ENCODE results near the gene KPTN.
"Not testable (repeated sequence)": the region's sequence is repeated elsewhere in the genome, so short reads cannot be mapped to it uniquely, and the experiment has no call there.

The KPTN gene

DNA sequence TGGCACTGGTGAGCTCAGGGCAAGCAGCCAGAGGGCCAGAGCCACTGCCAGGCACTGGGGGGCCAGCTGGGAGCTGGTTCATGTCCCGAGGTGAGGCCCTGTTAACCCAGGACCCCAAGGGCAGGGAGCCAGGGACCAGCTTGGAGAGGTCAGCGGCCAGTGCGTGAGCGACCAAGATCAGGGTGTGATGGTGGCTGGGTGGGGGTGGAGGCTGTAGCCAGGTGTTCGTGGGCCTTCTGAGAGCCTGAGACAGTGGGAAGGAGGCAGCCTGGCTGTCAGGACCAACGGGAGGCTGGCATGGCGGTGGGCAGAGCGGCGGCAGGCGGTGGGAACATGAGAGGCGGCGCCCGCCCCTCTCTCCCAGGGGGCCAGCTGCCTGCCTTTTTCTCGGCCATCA, 8.1 kb upstream of the KPTN start:
- no peak for DNase-seq (ENCODE audit: low spot score in 2 of 2)
- Histone ChIP-seq H3K4me3 (no peak overlapping the region), H3K36me3 (replicated peaks) (peaks cover 18% of the 10 kb centered on the region), H3K27me3 (ENCODE audit: low read depth) (no peaks in the 10 kb centered on the region), H3K4me1 (no peaks in the 10 kb centered on the region), H3K9me3 (no peaks in the 10 kb centered on the region)
- in situ Hi-C loops (cut with MboI; ENCODE audit: low sequenced_read_pairs): no loop called here

DNA sequence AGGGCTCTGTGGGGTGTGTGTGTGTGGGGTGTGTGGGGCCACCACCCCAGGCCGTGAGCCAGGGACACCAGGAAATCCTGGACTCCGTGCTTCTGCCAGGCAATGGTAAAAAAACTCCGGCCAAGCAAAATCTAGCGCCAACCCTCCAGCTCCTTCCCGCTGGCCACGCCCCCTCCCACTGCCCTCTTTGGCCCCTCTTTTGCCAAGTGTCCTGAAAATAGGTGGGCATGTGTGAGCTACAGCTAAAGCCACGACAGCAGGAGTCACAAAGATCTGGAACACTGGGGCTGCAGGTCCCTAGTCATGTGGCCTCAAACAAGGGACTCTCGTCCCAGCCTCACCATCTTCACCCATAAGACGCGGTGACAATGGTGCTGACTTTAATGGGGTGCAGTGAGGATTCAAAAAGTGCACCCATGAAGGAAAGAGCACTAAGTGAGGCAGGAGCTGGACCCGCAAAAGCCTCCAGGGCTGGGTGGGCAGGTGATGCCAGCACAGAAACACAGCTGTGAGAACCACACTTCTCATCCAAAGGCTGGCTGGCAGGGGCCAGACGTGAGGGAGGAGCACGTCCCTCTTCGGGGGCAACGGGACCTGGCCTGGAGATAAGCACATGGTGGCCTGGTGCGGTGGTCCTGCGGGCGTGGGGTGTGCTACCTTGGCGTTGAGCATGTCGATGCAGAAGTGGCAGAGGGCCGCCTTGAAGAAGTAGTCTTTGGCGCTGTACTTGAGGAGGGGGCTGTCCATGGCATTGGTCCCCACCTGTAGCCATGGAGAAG, 7.5 kb upstream of the KPTN start:
- in situ Hi-C loops (cut with MboI; ENCODE audit: low sequenced_read_pairs): no loop called here
- Histone ChIP-seq H3K36me3 (replicated peaks) (peaks cover 18% of the 10 kb centered on the region), H3K9me3 (no peaks in the 10 kb centered on the region), H3K27me3 (ENCODE audit: low read depth) (no peaks in the 10 kb centered on the region), H3K4me1 (no peaks in the 10 kb centered on the region), H3K4me3 (no peak overlapping the region)
- DNase-seq (ENCODE audit: low spot score in 2 of 2): no peak

DNA sequence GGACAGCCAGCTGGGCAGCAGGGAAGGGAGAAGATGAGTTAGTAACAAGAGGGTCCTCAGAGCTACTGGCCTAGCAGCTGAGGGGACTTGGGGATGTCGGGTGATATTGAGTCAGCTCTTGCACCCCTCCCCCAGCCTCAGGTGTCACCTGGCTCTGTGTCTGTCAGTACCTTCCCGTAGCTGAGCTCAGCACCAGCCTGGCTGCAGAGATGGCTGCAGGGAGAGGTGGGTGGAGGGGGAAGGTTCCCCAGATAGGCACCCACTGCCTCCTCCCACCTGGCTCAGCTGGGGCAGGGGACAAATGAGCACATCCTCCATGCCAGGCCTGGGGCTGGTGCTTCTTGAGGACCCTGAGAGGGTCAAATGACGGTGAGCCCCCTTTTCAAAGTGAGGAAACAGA, 6.8 kb upstream of the KPTN start:
- DNase-seq (ENCODE audit: low spot score in 2 of 2): no peak
- Histone ChIP-seq H3K9me3 (no peaks in the 10 kb centered on the region), H3K4me1 (no peaks in the 10 kb centered on the region), H3K27me3 (ENCODE audit: low read depth) (no peaks in the 10 kb centered on the region), H3K4me3 (no peak overlapping the region), H3K36me3 (replicated peaks) (peaks cover 18% of the 10 kb centered on the region)
- in situ Hi-C loops (cut with MboI; ENCODE audit: low sequenced_read_pairs): no loop called here

DNA sequence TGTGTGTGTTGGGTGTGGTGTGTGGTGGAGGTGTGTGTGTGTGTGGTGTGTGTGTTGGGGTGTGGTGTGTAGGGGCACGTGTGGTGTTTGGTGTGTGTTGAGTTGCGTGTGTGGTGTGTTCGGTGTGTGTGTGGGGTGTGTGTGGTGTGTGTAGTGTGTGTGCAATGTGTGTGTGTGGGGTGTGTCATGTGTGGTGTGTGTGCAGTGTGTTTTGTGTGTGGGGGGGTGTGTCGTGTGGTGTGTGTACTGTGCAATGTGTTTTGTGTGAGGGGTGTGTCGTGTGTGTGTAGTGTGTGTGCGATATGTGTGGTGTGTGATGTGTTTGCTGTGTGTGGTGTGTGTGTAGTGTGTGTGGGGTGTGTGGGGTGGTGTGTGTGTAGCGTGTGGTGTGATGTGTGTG, 6.0 kb upstream of the KPTN start:
- Histone ChIP-seq H3K27me3 (ENCODE audit: low read depth) (no peaks in the 10 kb centered on the region), H3K4me1 (no peaks in the 10 kb centered on the region), H3K9me3 (no peaks in the 10 kb centered on the region), H3K4me3 (no peak overlapping the region), H3K36me3 (replicated peaks) (peaks cover 18% of the 10 kb centered on the region)
- no peak for DNase-seq (ENCODE audit: low spot score in 2 of 2)
- in situ Hi-C loops (cut with MboI; ENCODE audit: low sequenced_read_pairs): no loop called here

DNA sequence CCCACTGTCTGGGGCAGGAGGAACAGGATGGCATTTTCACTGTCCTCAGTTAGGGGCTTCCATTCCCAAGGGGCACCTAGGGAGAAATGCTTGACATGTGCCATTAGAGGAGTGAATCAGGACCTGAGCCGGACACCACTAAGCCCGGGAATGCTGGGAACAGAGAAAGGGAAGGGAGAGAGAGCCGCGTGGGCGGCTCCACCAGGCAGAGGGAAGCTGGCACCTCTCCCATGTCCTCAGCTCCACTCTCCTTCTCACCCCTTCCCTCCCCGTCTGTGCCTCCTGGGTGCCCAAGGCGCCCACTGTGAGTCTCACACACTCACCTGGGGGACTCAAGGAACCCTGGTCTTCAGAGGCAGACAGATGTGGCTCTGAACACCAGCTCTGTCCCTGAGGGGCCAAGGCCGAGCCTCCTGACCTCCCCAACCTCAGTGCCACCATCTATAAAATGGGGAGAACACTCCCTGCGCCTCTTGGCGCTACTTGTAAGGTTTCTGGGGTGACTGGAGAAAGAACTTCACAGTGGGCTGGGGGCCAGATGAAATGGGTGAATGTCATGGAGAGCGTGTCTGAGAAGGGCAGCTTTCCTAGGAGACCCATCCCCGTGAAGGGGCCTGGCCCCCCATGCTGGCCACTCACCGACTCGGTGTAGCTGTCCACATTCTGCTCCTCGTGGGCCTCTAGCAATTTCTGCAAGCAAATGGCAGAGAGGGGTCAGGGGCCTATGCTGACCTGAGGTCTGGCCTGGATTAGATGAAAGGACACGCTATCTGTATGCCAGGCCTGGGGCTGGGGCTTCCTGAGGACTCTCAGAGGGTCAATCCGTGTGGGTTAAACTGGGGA, 5.3 kb upstream of the KPTN start:
- no peaks in the 10 kb centered on the region for H3K27me3 ChIP-seq (ENCODE audit: low read depth)
- H3K36me3 ChIP-seq (replicated peaks): peaks cover 18% of the 10 kb centered on the region; the same call in 1 of the 2 replicates
- H3K4me3 ChIP-seq: no peak overlapping the region
- in situ Hi-C loops (cut with MboI; ENCODE audit: low sequenced_read_pairs): no loop called here
- no peaks in the 10 kb centered on the region for H3K4me1 ChIP-seq
- no peak for DNase-seq (ENCODE audit: low spot score in 2 of 2)
- no peaks in the 10 kb centered on the region for H3K9me3 ChIP-seq

DNA sequence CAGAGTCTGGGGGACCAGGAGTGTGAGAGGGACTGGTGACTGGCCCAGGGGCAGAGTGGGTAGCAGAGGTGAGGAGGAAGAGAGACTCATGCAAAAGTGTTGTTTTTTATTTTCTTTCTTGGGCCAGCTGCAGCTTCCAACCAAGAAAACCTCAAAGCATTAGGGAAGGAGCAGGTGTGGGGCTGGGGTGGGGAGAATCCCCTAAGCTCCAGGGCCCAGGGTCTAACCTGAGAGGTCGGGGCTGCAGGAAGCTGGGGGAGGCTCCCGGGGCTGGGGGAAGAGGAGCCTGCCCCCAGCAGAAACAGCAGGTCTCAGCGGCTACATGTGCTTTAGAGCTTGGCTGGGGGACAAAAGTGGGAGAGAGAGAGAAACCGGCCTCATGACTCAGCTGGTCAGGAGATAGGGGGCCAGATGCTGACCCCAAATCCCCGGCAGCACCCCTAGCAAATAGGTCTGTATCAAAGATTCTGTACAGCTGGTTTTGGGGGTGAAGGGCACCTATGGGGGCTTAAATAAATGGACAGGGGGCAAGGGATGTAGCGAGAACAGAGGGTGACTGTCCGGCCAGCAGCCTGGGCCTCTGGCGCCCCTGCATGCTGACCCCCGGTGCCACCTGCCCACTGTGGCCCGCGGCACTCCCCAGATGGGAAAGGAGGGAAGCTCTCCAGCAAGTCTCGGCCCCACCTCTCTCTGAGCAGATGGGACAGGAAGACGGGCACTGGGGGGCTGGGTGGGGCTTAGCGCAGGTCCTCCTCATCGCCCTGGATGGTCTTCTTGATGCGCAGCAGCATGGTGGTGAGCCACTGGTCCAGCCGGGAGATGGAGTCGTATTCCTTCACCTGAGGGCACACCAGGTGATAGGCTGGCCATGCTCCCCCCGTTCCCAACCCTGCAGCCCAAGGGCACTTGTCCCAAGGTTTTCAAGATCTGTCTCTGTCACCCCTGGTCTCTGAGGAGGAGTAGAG, 3.8 kb upstream of the KPTN start:
- H3K4me1 ChIP-seq: no peaks in the 10 kb centered on the region
- H3K36me3 ChIP-seq (replicated peaks): peaks cover 18% of the 10 kb centered on the region; the same call in 1 of the 2 replicates
- no peak for DNase-seq (ENCODE audit: low spot score in 2 of 2)
- no peaks in the 10 kb centered on the region for H3K27me3 ChIP-seq (ENCODE audit: low read depth)
- in situ Hi-C loops (cut with MboI; ENCODE audit: low sequenced_read_pairs): no loop called here
- H3K4me3 ChIP-seq: no peak overlapping the region
- H3K9me3 ChIP-seq: no peaks in the 10 kb centered on the region

DNA sequence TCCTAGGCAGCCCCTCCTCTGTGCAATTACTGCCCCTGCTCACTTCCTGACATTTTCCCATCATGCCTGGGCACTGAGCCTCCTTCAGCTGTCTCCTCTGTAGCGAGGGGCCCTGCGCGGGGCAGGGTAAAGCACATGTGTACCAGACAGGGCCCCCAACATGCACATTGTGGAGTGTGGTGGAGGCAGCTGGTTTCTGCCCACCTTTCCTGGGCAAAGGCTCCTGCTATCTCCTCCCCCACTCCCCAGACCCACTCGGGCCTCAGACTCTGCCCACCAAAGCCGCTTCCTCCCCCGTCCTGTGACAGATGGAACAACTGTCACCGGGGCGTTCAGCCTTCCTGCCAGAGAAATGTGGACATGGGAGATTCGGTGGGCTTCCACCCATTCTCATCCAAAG, 2.9 kb upstream of the KPTN start:
- Histone ChIP-seq H3K4me1 (no peaks in the 10 kb centered on the region), H3K4me3 (no peak overlapping the region), H3K36me3 (replicated peaks) (peaks cover 17% of the 10 kb centered on the region; the same call in 1 of the 2 replicates), H3K27me3 (ENCODE audit: low read depth) (no peaks in the 10 kb centered on the region), H3K9me3 (no peaks in the 10 kb centered on the region)
- no peak for DNase-seq (ENCODE audit: low spot score in 2 of 2)
- in situ Hi-C loops (cut with MboI; ENCODE audit: low sequenced_read_pairs): no loop called here

DNA sequence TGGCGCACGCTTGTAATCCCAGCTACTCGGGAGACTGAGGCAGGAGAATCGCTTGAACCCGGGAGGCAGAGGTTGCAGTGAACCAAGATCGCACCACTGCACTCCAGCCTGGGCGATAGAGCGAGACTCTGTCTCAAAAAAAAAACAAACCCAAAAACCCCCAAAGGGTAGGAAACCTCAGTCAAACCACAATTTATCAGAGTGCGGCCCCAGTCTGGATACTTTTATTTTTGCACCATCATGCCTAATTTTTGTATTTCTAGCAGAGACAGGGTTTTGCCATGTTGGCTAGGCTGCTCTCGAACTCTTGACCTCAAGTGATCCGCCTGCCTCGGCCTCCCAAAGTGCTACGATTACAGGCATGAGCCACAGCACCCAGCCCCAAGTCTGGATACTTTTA, 2.2 kb upstream of the KPTN start:
- H3K27me3 ChIP-seq (ENCODE audit: low read depth); H3K9me3 ChIP-seq; in situ Hi-C loops (cut with MboI; ENCODE audit: low sequenced_read_pairs); H3K4me3 ChIP-seq; H3K4me1 ChIP-seq; DNase-seq (ENCODE audit: low spot score in 2 of 2): not testable (repeated sequence)
- peaks cover 11% of the 10 kb centered on the region; the same call in 1 of the 2 replicates for H3K36me3 ChIP-seq (replicated peaks)

DNA sequence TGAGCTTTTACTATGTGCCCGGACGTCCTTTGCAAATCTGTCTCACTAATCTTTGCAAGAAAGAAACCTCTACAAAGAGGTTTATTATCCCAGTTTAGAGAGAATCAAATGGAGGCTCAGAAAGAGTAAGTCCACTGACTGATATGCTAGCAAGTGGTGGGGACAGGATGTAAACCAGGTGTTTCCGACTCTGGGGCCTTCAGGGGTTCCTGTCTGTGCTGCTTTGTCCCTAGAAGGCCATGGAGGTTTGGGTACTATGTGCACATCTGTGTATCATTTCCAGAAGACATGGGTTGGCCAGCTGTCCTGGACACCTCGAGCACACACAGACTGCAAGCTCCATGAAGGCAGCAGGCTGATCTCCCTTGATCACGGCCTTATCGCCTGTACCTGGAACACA, 1.2 kb upstream of the KPTN start:
- H3K4me3 ChIP-seq: no peak overlapping the region; the same call in 1 of the 2 replicates
- no peaks in the 10 kb centered on the region for H3K4me1 ChIP-seq
- DNase-seq (ENCODE audit: low spot score in 2 of 2): no peak
- no peaks in the 10 kb centered on the region for H3K27me3 ChIP-seq (ENCODE audit: low read depth)
- no peaks in the 10 kb centered on the region for H3K9me3 ChIP-seq
- H3K36me3 ChIP-seq (replicated peaks): peaks cover 8% of the 10 kb centered on the region; the same call in 1 of the 2 replicates
- in situ Hi-C loops (cut with MboI; ENCODE audit: low sequenced_read_pairs): no loop called here

DNA sequence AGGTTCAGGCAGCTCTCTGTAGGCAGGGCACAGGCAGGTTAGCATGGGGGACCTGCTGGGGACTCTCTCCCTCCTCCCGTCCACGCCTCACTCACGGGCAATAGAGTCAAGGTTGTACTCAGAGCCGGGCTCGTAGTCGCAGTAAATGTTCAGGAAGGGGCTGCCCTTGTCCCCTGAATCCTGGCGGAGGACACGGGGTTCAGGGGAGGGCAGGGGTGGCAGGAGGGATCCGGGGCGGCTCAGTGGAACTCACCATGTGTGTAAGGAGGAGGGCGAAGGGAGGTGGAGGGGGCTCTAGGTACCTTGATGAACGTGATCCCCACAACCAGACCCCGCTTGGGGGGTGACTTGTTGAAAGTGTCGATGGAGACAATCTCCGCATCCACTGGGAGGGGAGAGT, 819 bp downstream of the KPTN start:
- H3K9me3 ChIP-seq: no peaks in the 10 kb centered on the region
- no peaks in the 10 kb centered on the region for H3K4me1 ChIP-seq
- 0 out of 2 replicates have a peak, but pooled peaks cover 3% of the 10 kb centered on the region for H3K36me3 ChIP-seq (replicated peaks)
- H3K27me3 ChIP-seq (ENCODE audit: low read depth): no peaks in the 10 kb centered on the region
- peak overlapping the region; percentile 88 for H3K4me3 ChIP-seq
- no peak for DNase-seq (ENCODE audit: low spot score in 2 of 2)
- in situ Hi-C loops (cut with MboI; ENCODE audit: low sequenced_read_pairs): no loop called here

DNA sequence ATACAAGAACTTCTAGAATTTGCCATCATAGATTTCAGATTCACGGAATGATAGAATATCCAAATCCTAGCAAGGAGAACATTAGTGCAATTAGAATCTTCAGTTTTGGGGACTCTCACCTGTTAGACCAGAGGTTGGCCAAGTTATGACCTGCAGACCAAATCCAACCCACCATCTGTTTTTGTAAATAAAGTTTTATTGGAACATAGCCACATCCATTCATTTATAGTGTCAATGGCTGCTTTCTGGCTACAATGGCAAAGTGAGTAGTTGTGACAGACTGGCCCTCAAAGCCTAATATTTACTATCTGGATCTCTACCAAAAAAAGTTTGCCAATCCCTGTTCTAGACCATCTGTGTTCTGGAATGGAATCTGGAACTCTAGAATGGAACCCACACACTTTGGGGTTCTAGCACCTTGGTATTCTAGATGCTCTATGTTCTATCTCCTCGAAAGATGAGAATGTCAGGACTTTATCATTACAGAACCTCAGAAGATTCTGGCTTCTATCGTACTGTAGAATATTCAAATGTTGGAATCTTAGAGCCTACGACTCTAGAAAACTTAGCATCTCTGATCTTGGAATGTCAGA, 2.5 kb downstream of the KPTN start:
- in situ Hi-C loops (cut with MboI; ENCODE audit: low sequenced_read_pairs): no loop called here
- no peaks in the 10 kb centered on the region for H3K9me3 ChIP-seq
- H3K36me3 ChIP-seq (replicated peaks): no peaks in the 10 kb centered on the region
- no peaks in the 10 kb centered on the region for H3K27me3 ChIP-seq (ENCODE audit: low read depth)
- DNase-seq (ENCODE audit: low spot score in 2 of 2): no peak
- no peaks in the 10 kb centered on the region for H3K4me1 ChIP-seq
- no peak overlapping the region for H3K4me3 ChIP-seq

DNA sequence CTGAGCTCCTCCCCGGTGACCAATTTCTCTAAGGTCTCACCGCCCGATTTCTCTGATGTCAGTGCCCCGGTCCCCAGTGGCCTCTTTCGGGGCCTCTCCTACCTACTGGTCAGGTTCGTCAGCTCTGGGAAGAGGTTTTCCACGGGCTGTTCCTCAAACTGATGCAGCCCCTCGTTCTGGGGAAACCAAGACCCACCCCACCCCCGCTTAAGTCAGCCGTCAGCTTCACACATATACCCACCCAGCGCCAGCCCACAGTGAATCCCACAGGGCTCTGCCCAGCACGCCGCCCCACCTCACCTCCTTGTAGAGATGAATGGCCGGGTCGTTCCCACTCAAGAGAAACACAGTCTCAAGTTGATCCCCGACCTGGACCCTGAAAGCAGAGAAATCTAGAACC, 3.4 kb downstream of the KPTN start:
- H3K36me3 ChIP-seq (replicated peaks): no peaks in the 10 kb centered on the region
- H3K27me3 ChIP-seq (ENCODE audit: low read depth): no peaks in the 10 kb centered on the region
- no peaks in the 10 kb centered on the region for H3K9me3 ChIP-seq
- H3K4me3 ChIP-seq: no peak overlapping the region
- no peak for DNase-seq (ENCODE audit: low spot score in 2 of 2)
- in situ Hi-C loops (cut with MboI; ENCODE audit: low sequenced_read_pairs): no loop called here
- H3K4me1 ChIP-seq: no peaks in the 10 kb centered on the region

Data from HAP-1 (cell line).